Measurements from ENCODE around the gene C3AR1.
"Not testable (repeated sequence)": the region's sequence is repeated elsewhere in the genome, so short reads cannot be mapped to it uniquely, and the experiment has no call there.

C3AR1 gene

GRCh38 chr12:8026291-8026900 is 39.8 kb downstream of the C3AR1 start:
- peak; percentile 94 for DNase-seq

GRCh38 chr12:8018666-8019581 is 47.2 kb downstream of the C3AR1 start:
- DNase-seq, result peak; percentile 24

- not testable (repeated sequence) for DNase-seq
Measured at GRCh38 chr12:8018213-8018612, 47.9 kb downstream of the C3AR1 start.

GRCh38 chr12:8014836-8015235 is 51.3 kb downstream of the C3AR1 start:
- no peak for DNase-seq

- no peak for DNase-seq
Measured at GRCh38 chr12:8012651-8013309, 53.4 kb downstream of the C3AR1 start.

- no peak for DNase-seq
Measured at GRCh38 chr12:8011331-8011730, 54.8 kb downstream of the C3AR1 start.

All from activated naive CD4-positive, alpha-beta T cell treated with anti-CD3 and anti-CD28 coated beads, Interleukin-2, amount 50 U/mL, for 16 hours (primary cell).